Retinal pigment epithelial cell (primary cell): ENCODE results near the gene RGS13.

Experiments used
- DNase-seq: peaks from one replicate; pipeline ENCODE4 v3.0.0-alpha.2; 2010; ENCODE audit warnings: low read depth
- H3K4me3 ChIP-seq: 2 replicates; pipeline ENCODE4 v1.5.1; 2011; ENCODE audit warnings: mild to moderate bottlenecking, low read length, control low read depth, moderate library complexity
- TF ChIP-seq, protein P1 (sequence below): conservative IDR thresholded peaks from 2 replicates; pipeline ENCODE4 v1.5.1; 2011; ENCODE audit warnings: low read depth, low read length, control low read depth, inconsistent platforms

Gene RGS13

DNA sequence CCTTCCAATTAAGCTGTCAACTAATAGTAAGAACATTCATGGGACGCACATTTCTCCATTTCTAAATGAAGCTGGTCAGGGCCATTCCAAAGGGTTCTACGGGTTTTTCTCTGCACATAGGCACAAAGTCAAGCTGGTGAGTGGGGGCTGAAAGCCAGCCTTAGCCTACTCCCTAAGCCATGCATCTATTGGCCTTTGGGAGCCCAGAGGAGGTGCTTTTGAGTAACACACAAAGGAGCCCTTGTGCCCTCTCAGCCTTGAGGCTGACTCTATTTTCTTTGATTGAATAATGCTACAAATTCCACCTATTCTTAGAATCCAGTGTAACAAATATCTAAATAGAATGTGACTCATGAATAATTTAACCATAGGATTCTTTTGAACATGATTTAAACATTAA, 73.6 kb downstream of the RGS13 start:
- DNase-seq, result peak; percentile 27
- TF ChIP-seq, protein P1, sequence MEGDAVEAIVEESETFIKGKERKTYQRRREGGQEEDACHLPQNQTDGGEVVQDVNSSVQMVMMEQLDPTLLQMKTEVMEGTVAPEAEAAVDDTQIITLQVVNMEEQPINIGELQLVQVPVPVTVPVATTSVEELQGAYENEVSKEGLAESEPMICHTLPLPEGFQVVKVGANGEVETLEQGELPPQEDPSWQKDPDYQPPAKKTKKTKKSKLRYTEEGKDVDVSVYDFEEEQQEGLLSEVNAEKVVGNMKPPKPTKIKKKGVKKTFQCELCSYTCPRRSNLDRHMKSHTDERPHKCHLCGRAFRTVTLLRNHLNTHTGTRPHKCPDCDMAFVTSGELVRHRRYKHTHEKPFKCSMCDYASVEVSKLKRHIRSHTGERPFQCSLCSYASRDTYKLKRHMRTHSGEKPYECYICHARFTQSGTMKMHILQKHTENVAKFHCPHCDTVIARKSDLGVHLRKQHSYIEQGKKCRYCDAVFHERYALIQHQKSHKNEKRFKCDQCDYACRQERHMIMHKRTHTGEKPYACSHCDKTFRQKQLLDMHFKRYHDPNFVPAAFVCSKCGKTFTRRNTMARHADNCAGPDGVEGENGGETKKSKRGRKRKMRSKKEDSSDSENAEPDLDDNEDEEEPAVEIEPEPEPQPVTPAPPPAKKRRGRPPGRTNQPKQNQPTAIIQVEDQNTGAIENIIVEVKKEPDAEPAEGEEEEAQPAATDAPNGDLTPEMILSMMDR, result no peak
- H3K4me3 ChIP-seq, result no peak overlapping the region
